Activated gamma-delta T cell treated with anti-CD3 and anti-CD28 coated beads, Interleukin-2, amount 50 U/mL, for 16 hours (primary cell): ENCODE measurements around the gene FAM111A.

ENCODE experiments used
- DNase-seq: peaks from one replicate; pipeline ENCODE4 v3.0.0-alpha.2; 2020; ENCODE audit warnings: low read depth

FAM111A gene

GRCh38 chr11:59200423-59200746, 57.7 kb downstream of the FAM111A start:
- DNase-seq, result no peak

- no peak for DNase-seq
Measured at GRCh38 chr11:59201353-59201752, 58.7 kb downstream of the FAM111A start.
